GM12891 (cell line): ENCODE results near the gene SLC25A38.
"Not testable (repeated sequence)": the region's sequence is repeated elsewhere in the genome, so short reads cannot be mapped to it uniquely, and the experiment has no call there.

Experiments used
- PAX5 ChIP-seq: IDR thresholded peaks from 2 replicates; pipeline ENCODE4 v1.6.1; 2011; ENCODE audit warnings: low read length, moderate library complexity, mild to moderate bottlenecking; ENCODE audit not compliant: insufficient read depth, severe bottlenecking
- POLR2A ChIP-seq: IDR thresholded peaks from 2 replicates; pipeline ENCODE4 v1.6.1; 2011; ENCODE audit warnings: low read depth, low read length, control low read depth
- POLR2AphosphoS5 ChIP-seq: IDR thresholded peaks from 2 replicates; pipeline ENCODE4 v1.6.1; 2011; ENCODE audit warnings: low read depth, low read length, control low read depth
- SPI1 ChIP-seq: IDR thresholded peaks from 2 replicates; pipeline ENCODE4 v1.6.1; 2011; ENCODE audit warnings: low read depth, low read length, control low read depth
- TAF1 ChIP-seq: IDR thresholded peaks from 2 replicates; pipeline ENCODE4 v1.6.1; 2011; ENCODE audit warnings: low read depth, low read length, control low read depth

- TF ChIP-seq POLR2A, POLR2AphosphoS5, TAF1, SPI1, PAX5: not testable (repeated sequence)
These were observed 32.1 kb downstream of the SLC25A38 start for GRCh38 chr3:39415302-39415701.
